ENCODE measurements around the gene RGCC.

Gene RGCC

GRCh38 chr13:41487222-41487621, 29.9 kb downstream of the RGCC start:
- no peak for TF ChIP-seq CTCF (IDR thresholded peaks at IDR 0.05; ENCODE audit: low read depth, low read length)
- in situ Hi-C loops (cut with HindIII; ENCODE audit: low sequenced_read_pairs): no loop called here
- no peak overlapping the region for H3K4me3 ChIP-seq (ENCODE audit: low read depth, low read length)
- DNase-seq (ENCODE audit: low read depth, low spot score): no peak

- TF ChIP-seq CTCF (IDR thresholded peaks at IDR 0.05; ENCODE audit: low read depth, low read length): no peak
- H3K4me3 ChIP-seq (ENCODE audit: low read depth, low read length): no peak overlapping the region
- DNase-seq (ENCODE audit: low read depth, low spot score): no peak
- in situ Hi-C loops (cut with HindIII; ENCODE audit: low sequenced_read_pairs): no loop called here
These were observed 30.8 kb downstream of the RGCC start for GRCh38 chr13:41488124-41488523.

GRCh38 chr13:41490371-41491015, 33.1 kb downstream of the RGCC start:
- no peak for DNase-seq (ENCODE audit: low read depth, low spot score)
- TF ChIP-seq CTCF (IDR thresholded peaks at IDR 0.05; ENCODE audit: low read depth, low read length): no peak
- in situ Hi-C loops (cut with HindIII; ENCODE audit: low sequenced_read_pairs): no loop called here
- no peak overlapping the region for H3K4me3 ChIP-seq (ENCODE audit: low read depth, low read length)

GRCh38 chr13:41491436-41491835, 34.1 kb downstream of the RGCC start:
- no peak overlapping the region for H3K4me3 ChIP-seq (ENCODE audit: low read depth, low read length)
- DNase-seq (ENCODE audit: low read depth, low spot score): no peak
- TF ChIP-seq CTCF (IDR thresholded peaks at IDR 0.05; ENCODE audit: low read depth, low read length): no peak
- in situ Hi-C loops (cut with HindIII; ENCODE audit: low sequenced_read_pairs): no loop called here

- no peak overlapping the region for H3K4me3 ChIP-seq (ENCODE audit: low read depth, low read length)
- no peak for DNase-seq (ENCODE audit: low read depth, low spot score)
- in situ Hi-C loops (cut with HindIII; ENCODE audit: low sequenced_read_pairs): no loop called here
These were observed 35.3 kb downstream of the RGCC start for GRCh38 chr13:41492432-41493260.

GRCh38 chr13:41494202-41494601, 36.9 kb downstream of the RGCC start:
- DNase-seq (ENCODE audit: low read depth, low spot score): no peak
- H3K4me3 ChIP-seq (ENCODE audit: low read depth, low read length): no peak overlapping the region
- TF ChIP-seq CTCF (IDR thresholded peaks at IDR 0.05; ENCODE audit: low read depth, low read length): no peak
- in situ Hi-C loops (cut with HindIII; ENCODE audit: low sequenced_read_pairs): no loop called here

More at GRCh38 chr13:41492432-41493260, 35.3 kb downstream of the RGCC start:
- TF ChIP-seq CTCF (IDR thresholded peaks at IDR 0.05; ENCODE audit: low read depth, low read length): no peak
